Measurements from ENCODE around the gene LY9. TPM values are rescaled to one million over a fixed set of nuclear protein-coding genes. Genes with fewer than 3 reads are reported as not detected.
"Not testable (repeated sequence)": the region's sequence is repeated elsewhere in the genome, so short reads cannot be mapped to it uniquely, and the experiment has no call there.

LY9 gene
- total RNA-seq, 2 donors from 2014 or later: 0.33 to 1.6 TPM

DNA sequence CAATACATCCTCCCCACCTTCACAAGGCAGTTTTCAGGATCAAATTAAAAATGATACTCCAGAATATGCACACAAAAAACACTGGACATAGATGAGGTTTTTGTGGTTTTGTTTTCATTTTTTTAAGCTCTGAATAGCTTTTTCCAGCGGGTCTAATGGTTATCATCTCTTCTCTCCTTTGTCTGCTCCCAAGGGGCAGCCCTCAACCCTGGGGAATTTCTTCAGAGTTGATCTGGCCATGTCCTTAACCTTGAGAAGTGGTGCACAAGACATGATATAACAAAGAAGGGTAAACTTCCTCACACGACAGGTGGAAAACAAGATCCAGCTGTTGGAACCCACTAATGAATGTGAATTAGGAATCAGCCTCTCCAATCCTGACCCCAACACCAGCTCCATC is 68.2 kb downstream of the LY9 start:
- no peak overlapping the region for H3K27ac ChIP-seq
- intact Hi-C loops (cut with DNase I): no loop called here
- 67 to 81% methylated on average over 2 of the region's 2 CpGs for WGBS, 2 donors
- H3K27me3 ChIP-seq: peaks cover 0 to 3% of the 10 kb centered on the region in 2 donors
- no peaks in the 10 kb centered on the region for H3K9me3 ChIP-seq
- H3K36me3 ChIP-seq (replicated peaks in 1 of 2; ENCODE audit: insufficient read depth in 1 of 2, low read depth in 2 of 2): no peaks in the 10 kb centered on the region
- ATAC-seq: no peak
- no peaks in the 10 kb centered on the region for H3K4me1 ChIP-seq
- no peak overlapping the region for H3K4me3 ChIP-seq
- DNase-seq: no peak
- TF ChIP-seq, protein P1, sequence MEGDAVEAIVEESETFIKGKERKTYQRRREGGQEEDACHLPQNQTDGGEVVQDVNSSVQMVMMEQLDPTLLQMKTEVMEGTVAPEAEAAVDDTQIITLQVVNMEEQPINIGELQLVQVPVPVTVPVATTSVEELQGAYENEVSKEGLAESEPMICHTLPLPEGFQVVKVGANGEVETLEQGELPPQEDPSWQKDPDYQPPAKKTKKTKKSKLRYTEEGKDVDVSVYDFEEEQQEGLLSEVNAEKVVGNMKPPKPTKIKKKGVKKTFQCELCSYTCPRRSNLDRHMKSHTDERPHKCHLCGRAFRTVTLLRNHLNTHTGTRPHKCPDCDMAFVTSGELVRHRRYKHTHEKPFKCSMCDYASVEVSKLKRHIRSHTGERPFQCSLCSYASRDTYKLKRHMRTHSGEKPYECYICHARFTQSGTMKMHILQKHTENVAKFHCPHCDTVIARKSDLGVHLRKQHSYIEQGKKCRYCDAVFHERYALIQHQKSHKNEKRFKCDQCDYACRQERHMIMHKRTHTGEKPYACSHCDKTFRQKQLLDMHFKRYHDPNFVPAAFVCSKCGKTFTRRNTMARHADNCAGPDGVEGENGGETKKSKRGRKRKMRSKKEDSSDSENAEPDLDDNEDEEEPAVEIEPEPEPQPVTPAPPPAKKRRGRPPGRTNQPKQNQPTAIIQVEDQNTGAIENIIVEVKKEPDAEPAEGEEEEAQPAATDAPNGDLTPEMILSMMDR (IDR thresholded peaks at IDR 0.05): no peak
- TF ChIP-seq POLR2A (IDR thresholded peaks at IDR 0.05): no peak

DNA sequence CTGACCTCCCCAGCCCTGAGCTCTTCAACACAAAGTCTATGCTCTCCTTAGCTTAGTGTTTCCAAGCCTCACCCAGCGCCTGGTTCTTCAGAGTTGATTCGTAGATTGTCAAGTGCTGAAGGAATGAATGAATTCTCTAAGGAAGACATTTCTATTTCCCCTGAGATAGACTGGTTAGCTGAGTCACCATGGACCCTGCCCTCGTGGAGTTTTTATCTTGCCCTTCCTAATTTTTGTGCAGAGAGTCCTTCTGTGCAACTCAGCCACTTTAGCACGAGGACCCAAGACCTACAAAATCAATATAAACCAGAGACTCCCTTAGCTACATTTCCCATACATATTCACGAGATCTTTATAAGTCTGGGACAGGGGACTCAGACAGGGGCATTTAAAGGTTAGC is 69.4 kb downstream of the LY9 start:
- 77 to 80% methylated on average over 5 of the region's 5 CpGs for WGBS, 2 donors

DNA sequence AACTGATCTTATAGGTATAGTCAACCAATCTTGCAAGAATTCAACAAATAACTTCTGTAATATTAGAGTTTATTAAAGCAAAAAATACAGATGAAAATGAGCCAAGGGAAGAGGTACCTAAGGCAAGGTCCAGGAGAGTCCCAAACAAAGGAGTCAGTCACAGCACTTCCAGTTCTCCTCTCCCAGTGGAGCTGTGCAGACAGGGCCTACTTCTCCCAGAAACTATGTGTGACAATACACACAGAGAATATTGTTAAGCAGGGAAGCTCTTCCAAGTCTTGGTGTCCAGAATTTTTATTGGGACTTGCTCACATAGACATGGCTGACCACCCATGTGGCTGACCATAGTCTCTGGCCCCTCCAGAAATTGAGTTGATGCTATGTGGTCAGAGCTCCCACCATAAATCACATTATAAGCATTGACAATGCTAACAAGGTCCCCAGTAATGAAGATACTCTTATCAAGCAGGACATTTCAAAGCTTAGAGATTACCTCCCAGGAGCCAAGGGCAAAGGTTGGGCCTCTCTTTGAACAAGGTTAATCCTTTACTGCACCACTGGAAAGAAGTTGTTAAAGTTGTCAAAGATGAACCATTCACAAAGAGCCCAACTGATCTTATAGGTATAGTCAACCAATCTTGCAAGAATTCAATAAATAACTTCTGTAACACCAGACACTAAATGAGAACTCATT is 70.2 kb downstream of the LY9 start:
- H3K27me3 ChIP-seq: peaks cover 0 to 3% of the 10 kb centered on the region in 2 donors
- TF ChIP-seq POLR2A (IDR thresholded peaks at IDR 0.05): no peak
- TF ChIP-seq, protein P1 (IDR thresholded peaks at IDR 0.05): no peak
- no peaks in the 10 kb centered on the region for H3K4me1 ChIP-seq
- ATAC-seq (no peak), DNase-seq (no peak)
- no peak overlapping the region for H3K27ac ChIP-seq
- H3K36me3 ChIP-seq (replicated peaks in 1 of 2; ENCODE audit: insufficient read depth in 1 of 2, low read depth in 2 of 2): no peaks in the 10 kb centered on the region
- intact Hi-C loops (cut with DNase I): no loop called here
- no peak overlapping the region for H3K4me3 ChIP-seq
- H3K9me3 ChIP-seq: no peaks in the 10 kb centered on the region

More for the DNA sequence above, 69.4 kb downstream of the LY9 start:
- DNase-seq (no peak), ATAC-seq (no peak)
- Histone ChIP-seq H3K4me1 (no peaks in the 10 kb centered on the region), H3K27me3 (peaks cover 0 to 3% of the 10 kb centered on the region in 2 donors), H3K4me3 (no peak overlapping the region), H3K27ac (no peak overlapping the region), H3K9me3 (no peaks in the 10 kb centered on the region), H3K36me3 (replicated peaks in 1 of 2; ENCODE audit: insufficient read depth in 1 of 2, low read depth in 2 of 2) (no peaks in the 10 kb centered on the region)
- no peak for TF ChIP-seq POLR2A (IDR thresholded peaks at IDR 0.05)
- intact Hi-C loops (cut with DNase I): no loop called here

DNA sequence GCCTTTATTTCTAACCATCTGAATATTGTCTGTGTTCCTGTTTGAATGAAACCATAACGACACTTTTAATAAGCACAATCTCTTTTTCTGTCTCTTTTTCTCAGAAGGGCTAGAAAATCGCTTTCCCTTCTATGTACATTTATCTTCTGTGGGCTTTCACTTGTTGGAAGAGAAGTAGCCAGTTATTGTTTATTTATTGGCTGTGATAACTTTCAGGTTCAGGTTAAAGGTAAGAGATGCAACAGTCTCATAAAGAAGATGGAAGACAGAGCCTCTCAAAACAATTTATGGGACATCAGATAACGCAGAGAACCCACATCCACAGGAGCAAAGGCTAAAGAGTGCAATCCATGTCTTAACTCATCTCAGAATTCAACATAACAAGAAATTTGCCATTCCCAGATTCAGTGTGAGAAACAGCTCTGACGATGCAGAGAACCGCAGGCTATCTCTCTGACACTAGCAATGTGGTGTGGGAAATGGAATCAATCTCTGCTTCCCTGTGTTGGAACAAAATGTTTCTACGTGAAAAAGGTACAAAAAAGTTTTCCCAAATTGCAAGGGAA is 70.8 kb downstream of the LY9 start:
- Histone ChIP-seq H3K36me3 (replicated peaks in 1 of 2; ENCODE audit: insufficient read depth in 1 of 2, low read depth in 2 of 2) (no peaks in the 10 kb centered on the region), H3K4me1 (no peaks in the 10 kb centered on the region), H3K27ac (no peak overlapping the region), H3K4me3 (no peak overlapping the region), H3K9me3 (no peaks in the 10 kb centered on the region), H3K27me3 (peaks cover 0 to 3% of the 10 kb centered on the region in 2 donors)
- no peak for DNase-seq
- intact Hi-C loops (cut with DNase I): no loop called here
- TF ChIP-seq POLR2A (IDR thresholded peaks at IDR 0.05): no peak
- TF ChIP-seq, protein P1 (IDR thresholded peaks at IDR 0.05): no peak
- no peak for ATAC-seq
- WGBS, 2 donors: 75 to 83% methylated on average over 6 of the region's 6 CpGs

DNA sequence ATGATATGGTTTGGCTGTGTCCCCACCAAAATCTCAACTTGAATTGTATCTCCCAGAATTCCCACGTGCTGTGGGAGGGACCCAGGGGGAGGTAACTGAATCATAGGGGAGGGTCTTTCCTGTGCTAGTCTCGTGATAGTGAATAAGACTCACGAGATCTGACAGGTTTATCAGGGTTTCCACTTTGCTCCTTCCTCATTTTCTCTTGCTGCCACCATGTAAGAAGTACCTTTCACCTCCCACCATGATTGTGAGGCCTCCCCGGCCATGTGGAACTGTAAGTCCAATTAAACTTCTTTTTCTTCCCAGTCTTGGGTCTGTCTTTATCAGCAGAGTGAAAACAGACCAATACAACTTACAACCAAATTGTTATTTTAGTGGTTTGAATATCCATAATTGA is 71.7 kb downstream of the LY9 start:
- ATAC-seq; H3K9me3 ChIP-seq; H3K27ac ChIP-seq; H3K27me3 ChIP-seq; DNase-seq; H3K4me1 ChIP-seq; H3K4me3 ChIP-seq; H3K36me3 ChIP-seq (replicated peaks in 1 of 2; ENCODE audit: insufficient read depth in 1 of 2, low read depth in 2 of 2); intact Hi-C loops (cut with DNase I): not testable (repeated sequence)
- 61 to 70% methylated on average over 4 of the region's 4 CpGs for WGBS, 2 donors

DNA sequence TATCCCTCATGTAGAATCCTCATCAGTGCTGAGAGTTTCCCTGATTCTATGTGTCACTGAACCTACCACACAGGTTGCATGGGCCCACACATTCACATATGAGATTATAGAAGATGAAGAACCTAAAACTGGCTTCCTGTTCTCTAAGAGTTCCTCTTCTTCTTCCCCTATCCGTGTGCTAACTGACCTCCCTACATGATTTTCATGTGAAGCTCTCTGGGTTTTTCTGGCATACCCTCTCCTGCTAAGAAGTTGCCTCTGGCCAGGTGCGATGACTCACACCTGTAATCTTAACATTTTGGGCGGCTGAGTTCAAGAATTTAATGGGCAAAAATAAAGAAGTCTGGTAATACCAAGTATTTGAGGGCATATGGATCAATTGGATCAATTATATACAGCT is 72.2 kb downstream of the LY9 start:
- Histone ChIP-seq H3K36me3 (replicated peaks in 1 of 2; ENCODE audit: insufficient read depth in 1 of 2, low read depth in 2 of 2) (no peaks in the 10 kb centered on the region), H3K4me3 (no peak overlapping the region), H3K9me3 (no peaks in the 10 kb centered on the region), H3K4me1 (no peaks in the 10 kb centered on the region), H3K27me3 (peaks cover 0 to 3% of the 10 kb centered on the region in 2 donors), H3K27ac (no peak overlapping the region)
- intact Hi-C loops (cut with DNase I): no loop called here
- 74 to 76% methylated on average over 3 of the region's 3 CpGs for WGBS, 2 donors
- no peak for ATAC-seq
- no peak for DNase-seq
- TF ChIP-seq, protein P1 (IDR thresholded peaks at IDR 0.05): no peak
- TF ChIP-seq POLR2A (IDR thresholded peaks at IDR 0.05): no peak
